MM.1S (cell line): ENCODE results near the gene PACRG.

Source experiments
- CTCF ChIP-seq: fragments of 300-600 bp; sonication (generic); IDR thresholded peaks from 2 replicates; pipeline ENCODE4 v1.5.1; 2016; ENCODE audit warnings: antibody characterized with exemption, low read length, mixed read lengths
- EZH2 ChIP-seq: fragments of 300-600 bp; sonication (generic); optimal IDR thresholded peaks from 2 replicates; pipeline ENCODE3; 2017; ENCODE audit warnings: low read depth, mild to moderate bottlenecking, antibody characterized with exemption, low read length, mixed read lengths
- EZH2phosphoT487 ChIP-seq: fragments of 300-600 bp; sonication (generic); IDR thresholded peaks from 2 replicates; pipeline ENCODE4 v1.6.1; 2018; ENCODE audit warnings: antibody characterized with exemption, low read length

GRCh38 chr6:162857326-162857725 lies 129.6 kb downstream of the PACRG start:
- TF ChIP-seq CTCF (no peak), EZH2 (no peak), EZH2phosphoT487 (no peak)
